ENCODE measurements around the gene TFPT.

DNA sequence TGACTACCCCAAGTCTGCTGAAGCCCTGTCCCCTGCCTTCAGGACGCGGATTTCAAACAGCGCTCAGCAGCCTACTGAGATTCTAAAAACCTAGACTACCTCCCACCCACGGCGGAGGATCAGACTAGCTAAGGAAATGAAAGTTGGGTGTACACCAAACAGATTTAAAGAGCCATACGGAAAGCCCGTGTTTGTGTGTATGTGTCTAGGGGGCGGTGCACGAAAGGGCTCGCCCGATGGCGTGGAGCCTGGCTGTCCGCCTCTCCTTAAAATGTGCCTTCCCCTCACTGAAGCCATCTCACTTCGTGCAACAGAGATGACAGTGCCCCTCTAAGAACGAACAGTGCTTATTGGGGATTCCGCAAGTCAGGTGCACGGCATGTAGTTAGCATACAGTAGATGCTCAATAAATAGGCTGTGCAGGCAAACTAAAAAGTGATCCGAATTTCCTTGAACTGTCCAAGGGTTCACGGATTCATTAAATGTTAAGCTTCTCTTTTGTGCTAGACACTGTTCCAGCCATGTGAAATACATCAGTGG is 43.4 kb upstream of the TFPT start:
- TF ChIP-seq, protein P1, sequence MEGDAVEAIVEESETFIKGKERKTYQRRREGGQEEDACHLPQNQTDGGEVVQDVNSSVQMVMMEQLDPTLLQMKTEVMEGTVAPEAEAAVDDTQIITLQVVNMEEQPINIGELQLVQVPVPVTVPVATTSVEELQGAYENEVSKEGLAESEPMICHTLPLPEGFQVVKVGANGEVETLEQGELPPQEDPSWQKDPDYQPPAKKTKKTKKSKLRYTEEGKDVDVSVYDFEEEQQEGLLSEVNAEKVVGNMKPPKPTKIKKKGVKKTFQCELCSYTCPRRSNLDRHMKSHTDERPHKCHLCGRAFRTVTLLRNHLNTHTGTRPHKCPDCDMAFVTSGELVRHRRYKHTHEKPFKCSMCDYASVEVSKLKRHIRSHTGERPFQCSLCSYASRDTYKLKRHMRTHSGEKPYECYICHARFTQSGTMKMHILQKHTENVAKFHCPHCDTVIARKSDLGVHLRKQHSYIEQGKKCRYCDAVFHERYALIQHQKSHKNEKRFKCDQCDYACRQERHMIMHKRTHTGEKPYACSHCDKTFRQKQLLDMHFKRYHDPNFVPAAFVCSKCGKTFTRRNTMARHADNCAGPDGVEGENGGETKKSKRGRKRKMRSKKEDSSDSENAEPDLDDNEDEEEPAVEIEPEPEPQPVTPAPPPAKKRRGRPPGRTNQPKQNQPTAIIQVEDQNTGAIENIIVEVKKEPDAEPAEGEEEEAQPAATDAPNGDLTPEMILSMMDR (IDR thresholded peaks at IDR 0.05): no peak
- no peak for TF ChIP-seq ZFX (IDR thresholded peaks at IDR 0.05; ENCODE audit: borderline replicate concordance)
